A673 (cell line): ENCODE results near the gene PPP1R3G. TPM values are rescaled to one million over a fixed set of nuclear protein-coding genes. Genes with fewer than 3 reads are reported as not detected.

Source experiments
- BruUV-seq: library from RNA; stranded (reverse); fragments of 400-500 nt; replicated peaks from 2 replicates; lab custom pipeline; 2021; lab: Mats Ljungman, UMichigan
- CTCF ChIA-PET: fragments of 300-600 bp; sonication (Branson Sonifier 250); formaldehyde crosslinking; loops from one replicate; lab custom pipeline; 2022; ENCODE audit warnings: antibody characterized with exemption; lab: Charles Lee
- POLR2A ChIA-PET: fragments of 300-600 bp; sonication (Branson Sonifier 250); formaldehyde crosslinking; loops from one replicate; lab custom pipeline; 2022; ENCODE audit warnings: antibody characterized with exemption; ENCODE audit not compliant: low non-redundant PET; lab: Charles Lee
- DNase-seq: peaks from one replicate; pipeline ENCODE4 v3.0.0-alpha.2; 2015; ENCODE audit warnings: low spot score
- H3K27ac ChIP-seq: fragments of 200-600 bp; sonication (generic); 2 replicates; pipeline ENCODE4 v1.5.1; 2016; ENCODE audit warnings: mixed run types, low read depth, mild to moderate bottlenecking, mixed read lengths, antibody characterized with exemption, low read length; ENCODE audit not compliant: poor library complexity, severe bottlenecking
- H3K27me3 ChIP-seq: fragments of 200-600 bp; sonication (generic); replicated peaks from 2 replicates; pipeline ENCODE4 v1.6.1; 2017; ENCODE audit warnings: mixed run types, low read depth, mild to moderate bottlenecking, mixed read lengths, antibody characterized with exemption, low read length; ENCODE audit not compliant: insufficient read depth, poor library complexity
- H3K36me3 ChIP-seq: fragments of 200-600 bp; sonication (generic); 2 replicates; pipeline ENCODE4 v1.6.1; 2016; ENCODE audit warnings: mixed run types, mild to moderate bottlenecking, mixed read lengths, antibody characterized with exemption, low read length; ENCODE audit not compliant: insufficient read depth, poor library complexity, severe bottlenecking
- H3K4me1 ChIP-seq: fragments of 200-600 bp; sonication (generic); 2 replicates; pipeline ENCODE4 v1.6.1; 2017; ENCODE audit warnings: mixed run types, mild to moderate bottlenecking, mixed read lengths, antibody characterized with exemption, low read length; ENCODE audit not compliant: insufficient read depth, poor library complexity, severe bottlenecking
- H3K4me3 ChIP-seq: fragments of 200-600 bp; sonication (generic); 2 replicates; pipeline ENCODE4 v1.5.1; 2016; ENCODE audit warnings: low read depth, mixed run types, mild to moderate bottlenecking, mixed read lengths, low read length; ENCODE audit not compliant: poor library complexity, severe bottlenecking
- H3K9me3 ChIP-seq: fragments of 200-600 bp; sonication (generic); 2 replicates; pipeline ENCODE4 v1.6.1; 2016; ENCODE audit warnings: mixed run types, low read depth, mild to moderate bottlenecking, mixed read lengths, antibody characterized with exemption, low read length; ENCODE audit not compliant: poor library complexity, severe bottlenecking
- CTCF ChIP-seq: fragments of 300-800, 200-600 bp; sonication (generic); conservative IDR thresholded peaks from 2 replicates; pipeline ENCODE4 v1.5.1; 2017; ENCODE audit warnings: low read depth, mild to moderate bottlenecking, antibody characterized with exemption, low read length, moderate library complexity, mixed read lengths
- EZH2 ChIP-seq: fragments of 200-600 bp; sonication (generic); IDR thresholded peaks from 2 replicates; pipeline ENCODE4 v1.6.1; 2017; ENCODE audit warnings: borderline replicate concordance, low read depth, mild to moderate bottlenecking, mixed read lengths, antibody characterized with exemption, low read length; ENCODE audit not compliant: poor library complexity, severe bottlenecking
- intact Hi-C: fragments of 100-400 bp; cut with micrococcal nuclease; formaldehyde crosslinking; loops from one replicate; pipeline ENCODE4 v1.10.0; 2022; ENCODE audit not compliant: unreplicated experiment
- total RNA-seq: library from RNA; stranded (reverse); gene quantifications from 2 replicates; pipeline ENCODE4 v1.2.3, GENCODE V29; 2021

PPP1R3G gene
- total RNA-seq, 1 experiment from 2014 or later = 0.24 TPM

- CTCF ChIA-PET = no interaction called here
- POLR2A ChIA-PET = no interaction called here
- H3K27me3 ChIP-seq = no peaks in the 10 kb centered on the region
- intact Hi-C loops = no loop called here
- TF ChIP-seq CTCF (no peak), EZH2 (no peak)
- H3K27ac ChIP-seq = no peak overlapping the region
- H3K36me3 ChIP-seq = no peaks in the 10 kb centered on the region
- DNase-seq = no peak
- H3K4me1 ChIP-seq = peaks cover 7% of the 10 kb centered on the region
- BruUV-seq = no TSS peak
- no peaks in the 10 kb centered on the region for H3K9me3 ChIP-seq
- H3K4me3 ChIP-seq = no peak overlapping the region
Observed at GRCh38 chr6:5108068-5108467, 22.9 kb downstream of the PPP1R3G start.

GRCh38 chr6:5108536-5109150 lies 23.5 kb downstream of the PPP1R3G start:
- CTCF ChIA-PET = no interaction called here
- intact Hi-C loops = no loop called here
- no peaks in the 10 kb centered on the region for H3K27me3 ChIP-seq

GRCh38 chr6:5109436-5109835 lies 24.3 kb downstream of the PPP1R3G start:
- ChIA-PET POLR2A (no interaction called here), CTCF (no interaction called here)
- H3K36me3 ChIP-seq = no peaks in the 10 kb centered on the region
- TF ChIP-seq CTCF = no peak
- TF ChIP-seq EZH2 = no peak
- H3K9me3 ChIP-seq = no peaks in the 10 kb centered on the region
- intact Hi-C loops = no loop called here
- DNase-seq = no peak
- H3K4me1 ChIP-seq = peaks cover 7% of the 10 kb centered on the region
- no TSS peak for BruUV-seq
- no peak overlapping the region for H3K4me3 ChIP-seq
- H3K27ac ChIP-seq = no peak overlapping the region
- no peaks in the 10 kb centered on the region for H3K27me3 ChIP-seq

More at GRCh38 chr6:5108536-5109150, 23.5 kb downstream of the PPP1R3G start:
- H3K36me3 ChIP-seq = no peaks in the 10 kb centered on the region
- H3K4me3 ChIP-seq = no peak overlapping the region
- TF ChIP-seq EZH2 (no peak), CTCF (no peak)
- BruUV-seq = no TSS peak
- peaks cover 7% of the 10 kb centered on the region for H3K4me1 ChIP-seq
- H3K9me3 ChIP-seq = no peaks in the 10 kb centered on the region
- DNase-seq = no peak
- POLR2A ChIA-PET = no interaction called here
- H3K27ac ChIP-seq = no peak overlapping the region
